Adipocyte (in vitro differentiated cells): ENCODE measurements around the gene FRS3.

ENCODE experiments used
- DNase-seq: peaks from one replicate; pipeline ENCODE4 v3.0.0-alpha.2; 2015; ENCODE audit warnings: low read depth
- H3K27me3 ChIP-seq: replicated peaks from 2 replicates; pipeline ENCODE4 v1.7.0; 2013; ENCODE audit warnings: mild to moderate bottlenecking, low read length, moderate library complexity; ENCODE audit not compliant: control insufficient read depth, insufficient read depth
- H3K36me3 ChIP-seq: 2 replicates; pipeline ENCODE4 v1.7.0; 2013; ENCODE audit warnings: low read length, mild to moderate bottlenecking, moderate library complexity; ENCODE audit not compliant: control insufficient read depth, insufficient read depth, severe bottlenecking
- H3K4me1 ChIP-seq: 2 replicates; pipeline ENCODE4 v1.7.0; 2013; ENCODE audit warnings: mild to moderate bottlenecking, low read length, moderate library complexity; ENCODE audit not compliant: control insufficient read depth, insufficient read depth
- H3K4me3 ChIP-seq: 2 replicates; pipeline ENCODE4 v1.7.0; 2013; ENCODE audit warnings: mild to moderate bottlenecking, low read length, moderate library complexity
- H3K9ac ChIP-seq: 2 replicates; pipeline ENCODE4 v1.7.0; 2013; ENCODE audit warnings: mild to moderate bottlenecking, low read length, moderate library complexity
- H3K9me3 ChIP-seq: 2 replicates; pipeline ENCODE4 v1.7.0; 2013; ENCODE audit warnings: mild to moderate bottlenecking, low read length, moderate library complexity; ENCODE audit not compliant: control insufficient read depth

Gene FRS3

DNA sequence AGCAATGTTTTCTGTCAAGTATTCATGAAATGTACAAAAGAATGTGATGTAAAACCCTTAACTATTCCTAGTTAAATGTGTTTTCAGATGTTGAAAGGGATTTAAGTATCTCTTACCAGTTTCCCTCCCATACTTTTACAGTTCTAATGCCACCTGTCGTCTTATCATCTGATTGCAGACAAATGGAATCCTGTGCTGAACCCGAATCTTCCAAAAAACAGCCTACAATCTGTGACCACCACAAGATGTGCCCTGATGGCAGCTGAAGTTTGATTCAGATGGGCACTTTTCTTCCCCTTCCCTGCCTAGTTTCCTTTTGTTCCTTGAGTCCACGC lies 9.7 kb upstream of the FRS3 start:
- Histone ChIP-seq H3K36me3 (peaks cover 38% of the 10 kb centered on the region), H3K27me3 (no peaks in the 10 kb centered on the region), H3K4me3 (peak overlapping the region; percentile 99), H3K4me1 (peaks cover 19% of the 10 kb centered on the region), H3K9ac (peak overlapping the region; percentile 5), H3K9me3 (no peaks in the 10 kb centered on the region)
- DNase-seq: no peak

DNA sequence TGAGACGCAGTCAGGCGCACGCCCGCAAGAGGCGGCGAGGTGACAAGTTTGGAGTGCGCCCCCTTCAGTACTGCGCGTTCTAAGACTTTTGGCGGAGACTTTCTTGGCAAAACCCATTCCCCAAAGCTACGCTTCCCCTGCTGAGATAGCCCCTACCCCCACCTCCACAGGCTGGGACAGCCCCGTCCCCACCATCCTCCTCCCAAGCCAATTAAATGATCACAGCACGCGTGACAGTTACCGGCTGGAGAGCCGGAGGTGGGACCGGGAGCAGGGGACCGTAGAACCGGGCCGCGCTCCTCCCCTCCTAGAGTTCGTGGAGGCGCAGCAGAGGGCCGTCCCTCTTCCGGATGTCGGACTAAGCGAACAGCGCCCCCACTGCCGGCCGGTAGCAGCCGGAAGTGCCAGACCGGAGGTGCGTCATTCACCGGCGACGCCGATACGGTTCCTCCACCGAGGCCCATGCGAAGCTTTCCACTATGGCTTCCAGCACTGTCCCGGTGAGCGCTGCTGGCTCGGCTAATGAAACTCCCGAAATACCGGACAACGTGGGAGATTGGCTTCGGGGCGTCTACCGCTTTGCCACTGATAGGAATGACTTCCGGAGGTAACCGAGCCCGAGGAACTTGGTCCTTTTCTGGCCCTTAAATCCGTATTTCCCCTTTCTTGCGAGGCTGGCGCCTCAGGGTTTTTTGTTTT lies 7.7 kb upstream of the FRS3 start, which contains the start of gene TOMM6:
Gene TOMM6, plus strand, starts transcription at position 476 of the 699 bp plus-strand sequence. Its CDS starts 4 bp downstream, at position 480.
- peak within 1 kb of the TSS; percentile 99 for H3K4me3 ChIP-seq
- peak; percentile 98 for DNase-seq
- peaks cover 35% of the 10 kb centered on the region for H3K36me3 ChIP-seq

DNA sequence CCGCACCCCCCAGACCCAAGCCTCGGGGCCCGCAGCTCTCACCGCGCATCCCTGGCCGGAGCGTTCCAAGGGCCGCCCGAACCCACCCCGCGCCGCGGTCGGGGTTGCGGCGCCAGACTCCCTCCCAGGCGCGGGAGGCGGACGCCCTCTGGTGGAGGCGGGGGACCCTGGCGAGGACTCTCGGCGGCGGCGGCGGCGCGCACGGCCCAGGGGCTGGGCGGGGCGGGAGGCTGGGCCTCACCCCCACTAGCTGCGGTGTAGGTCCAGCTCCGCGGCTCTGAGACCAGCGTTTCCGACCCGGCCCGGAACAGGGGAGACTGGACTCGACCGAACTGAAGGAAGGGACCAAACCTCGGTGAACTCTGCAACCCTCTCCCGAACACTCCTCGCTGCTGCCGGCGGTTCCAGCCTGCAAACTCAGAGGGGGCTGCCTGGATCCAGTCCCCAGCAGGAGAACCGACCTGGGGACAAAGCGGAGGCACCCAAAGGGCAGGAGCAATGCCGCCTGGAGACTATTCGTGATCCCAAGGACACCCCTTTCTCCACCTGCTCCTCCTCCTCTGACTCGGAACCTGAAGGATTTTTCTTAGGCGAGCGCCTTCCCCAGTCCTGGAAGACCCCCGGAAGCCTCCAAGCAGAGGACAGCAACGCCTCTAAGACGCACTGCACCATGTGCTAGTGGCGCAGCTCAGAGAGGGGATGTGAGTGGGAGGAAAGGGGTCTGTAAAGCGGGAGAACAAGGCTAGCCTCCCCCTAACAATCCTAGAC lies 6.9 kb upstream of the FRS3 start:
- H3K4me1 ChIP-seq: peaks cover 19% of the 10 kb centered on the region
- H3K36me3 ChIP-seq: peaks cover 28% of the 10 kb centered on the region
- DNase-seq: peak; percentile 96
- peak overlapping the region; percentile 99 for H3K4me3 ChIP-seq
- H3K9me3 ChIP-seq: no peaks in the 10 kb centered on the region
- H3K9ac ChIP-seq: peak overlapping the region; percentile 100
- no peaks in the 10 kb centered on the region for H3K27me3 ChIP-seq

More for the DNA sequence above, 7.7 kb upstream of the FRS3 start, which contains the start of gene TOMM6:
- Histone ChIP-seq H3K9me3 (no peaks in the 10 kb centered on the region), H3K9ac (peak within 1 kb of the TSS; percentile 100), H3K4me1 (peaks cover 19% of the 10 kb centered on the region), H3K27me3 (no peaks in the 10 kb centered on the region)

DNA sequence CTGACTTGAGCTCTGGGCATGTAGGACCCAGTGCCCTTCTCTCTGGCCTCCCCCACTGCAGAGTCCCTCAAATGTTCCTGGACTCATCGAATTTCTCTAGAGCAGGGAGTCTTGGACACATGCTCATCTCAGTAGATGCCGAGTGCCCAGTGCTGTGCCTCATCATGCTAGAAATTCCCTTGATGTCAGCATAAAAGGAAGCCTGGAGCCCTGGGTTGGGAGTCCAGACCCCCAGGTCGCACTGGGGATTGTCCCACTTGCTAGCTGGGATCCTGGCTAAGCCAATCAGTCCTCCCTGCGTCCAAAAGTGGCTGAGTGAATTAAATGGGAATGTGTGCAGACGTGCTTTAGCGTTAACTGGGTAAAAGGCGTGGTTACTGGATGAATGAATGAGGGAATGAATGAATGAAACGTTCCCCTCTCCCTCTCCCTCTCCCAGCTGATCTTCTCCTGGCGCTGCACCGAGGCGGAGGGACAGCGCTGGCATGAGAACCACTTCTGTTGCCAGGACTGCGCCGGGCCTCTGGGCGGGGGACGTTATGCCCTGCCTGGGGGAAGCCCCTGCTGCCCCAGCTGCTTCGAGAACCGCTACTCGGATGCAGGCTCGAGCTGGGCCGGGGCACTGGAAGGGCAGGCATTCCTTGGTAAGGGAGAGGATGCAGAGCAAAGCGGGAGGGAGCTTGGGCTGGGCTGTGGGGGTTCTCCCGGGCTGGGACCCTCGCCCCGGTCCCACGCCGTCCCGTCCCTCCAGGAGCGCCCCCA lies 6.2 kb upstream of the FRS3 start:
- Histone ChIP-seq H3K36me3 (peaks cover 20% of the 10 kb centered on the region), H3K9me3 (no peaks in the 10 kb centered on the region), H3K4me3 (peak overlapping the region; percentile 99), H3K4me1 (peaks cover 27% of the 10 kb centered on the region), H3K27me3 (no peaks in the 10 kb centered on the region), H3K9ac (peak overlapping the region; percentile 100)
- DNase-seq: peak; percentile 61

DNA sequence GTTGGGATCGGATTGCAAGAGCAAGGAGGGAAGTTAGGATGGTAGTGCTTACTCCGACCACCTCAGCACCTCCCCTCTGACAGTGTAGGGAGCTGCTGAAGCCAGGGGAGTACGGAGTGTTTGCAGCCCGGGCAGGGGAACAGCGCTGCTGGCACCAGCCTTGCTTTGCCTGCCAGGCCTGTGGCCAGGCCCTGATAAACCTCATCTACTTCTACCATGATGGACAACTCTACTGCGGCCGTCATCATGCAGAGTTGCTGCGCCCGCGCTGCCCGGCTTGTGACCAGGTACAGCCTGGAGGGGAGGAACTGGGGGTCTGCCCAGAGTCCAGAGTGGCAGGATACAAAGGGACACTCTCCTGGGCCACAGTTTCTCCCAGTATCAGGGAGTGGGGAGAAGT lies 5.6 kb upstream of the FRS3 start:
- no peak overlapping the region for H3K9ac ChIP-seq
- H3K27me3 ChIP-seq: no peaks in the 10 kb centered on the region
- H3K36me3 ChIP-seq: peaks cover 14% of the 10 kb centered on the region
- H3K4me1 ChIP-seq: peaks cover 29% of the 10 kb centered on the region
- H3K4me3 ChIP-seq: no peak overlapping the region
- no peak for DNase-seq
- H3K9me3 ChIP-seq: no peaks in the 10 kb centered on the region

DNA sequence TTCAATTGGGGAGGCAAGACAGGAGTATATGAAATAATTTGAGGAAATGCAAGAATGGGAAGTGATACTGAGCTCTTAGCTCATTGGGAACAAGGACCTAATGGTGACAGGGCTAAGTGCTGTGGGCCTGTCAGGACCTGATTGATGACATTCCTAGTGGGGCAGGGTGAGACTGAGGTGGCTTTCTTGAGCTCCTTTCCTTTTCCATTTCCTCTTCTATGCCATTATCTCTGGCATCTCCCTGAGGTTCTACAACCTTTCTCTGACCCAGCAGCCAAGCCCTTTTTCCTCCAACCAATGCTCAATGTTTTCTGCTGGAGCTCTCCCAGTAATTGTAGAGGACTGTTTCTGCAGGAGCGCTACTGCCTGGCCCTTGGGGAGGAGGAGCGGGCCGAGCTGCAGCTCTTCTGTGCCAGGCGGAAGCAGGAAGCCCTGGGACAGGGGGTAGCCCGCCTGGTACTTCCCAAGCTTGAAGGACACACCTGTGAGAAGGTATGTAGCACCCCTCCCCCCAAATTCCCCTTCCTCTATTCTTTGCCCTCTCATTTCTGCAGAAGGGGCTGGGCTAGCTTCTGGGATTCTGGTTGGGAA lies 5.0 kb upstream of the FRS3 start:
- no peak for DNase-seq
- H3K36me3 ChIP-seq: peaks cover 8% of the 10 kb centered on the region
- H3K27me3 ChIP-seq: no peaks in the 10 kb centered on the region
- no peaks in the 10 kb centered on the region for H3K9me3 ChIP-seq
- no peak overlapping the region for H3K4me3 ChIP-seq
- H3K4me1 ChIP-seq: peaks cover 27% of the 10 kb centered on the region
- no peak overlapping the region for H3K9ac ChIP-seq

DNA sequence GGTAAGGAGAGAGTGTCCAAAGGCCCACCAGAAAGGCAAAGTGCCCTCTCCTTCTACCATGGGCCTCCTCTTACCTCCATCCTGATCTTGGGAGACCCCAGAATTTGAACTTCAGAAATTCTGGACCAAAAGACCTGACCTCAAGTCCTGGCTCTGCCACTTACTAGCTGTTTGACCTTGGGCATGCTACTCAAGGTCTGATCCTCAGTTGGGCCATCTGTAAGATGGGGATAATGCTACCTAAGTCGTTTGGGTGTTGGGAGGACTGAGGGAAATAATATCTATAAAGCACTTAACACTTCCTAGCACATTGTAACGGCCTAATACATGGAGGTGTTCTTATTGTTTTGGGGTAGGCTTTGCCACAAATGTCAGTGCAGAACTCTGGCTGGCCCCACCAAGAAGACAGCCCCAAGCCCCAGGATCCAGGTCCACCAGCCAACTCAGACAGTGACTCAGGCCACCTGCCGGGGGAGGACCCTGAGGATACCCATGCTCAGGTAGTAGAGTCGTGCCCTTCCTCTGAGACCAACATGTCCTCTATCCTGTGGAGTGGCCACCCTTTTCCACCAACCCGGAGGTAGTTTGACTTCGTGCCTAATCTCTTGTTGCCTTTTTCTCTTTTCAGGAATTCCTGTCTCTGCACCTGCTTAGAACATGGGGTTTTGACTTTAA lies 3.5 kb upstream of the FRS3 start:
- Histone ChIP-seq H3K4me1 (peaks cover 24% of the 10 kb centered on the region), H3K9me3 (no peaks in the 10 kb centered on the region), H3K27me3 (no peaks in the 10 kb centered on the region), H3K9ac (no peak overlapping the region), H3K36me3 (no peaks in the 10 kb centered on the region), H3K4me3 (no peak overlapping the region)
- no peak for DNase-seq

DNA sequence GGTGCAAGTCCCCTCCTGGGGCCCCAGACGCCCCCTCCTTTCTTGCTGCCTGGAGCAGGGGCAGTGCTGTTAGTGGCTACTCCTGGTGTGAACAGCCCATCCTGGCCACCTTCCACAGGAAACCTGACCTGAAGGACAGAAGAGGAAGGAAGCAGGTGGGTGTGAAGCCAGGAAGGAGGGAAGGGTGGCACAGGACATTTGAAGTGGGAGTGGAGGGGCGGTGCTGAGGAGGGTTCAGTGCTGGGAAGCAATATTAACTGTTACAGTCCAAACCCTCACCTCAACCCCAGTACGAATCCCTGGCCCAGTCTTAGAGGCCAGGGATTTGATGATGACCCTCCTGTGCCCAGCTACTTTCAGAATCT lies 1.6 kb upstream of the FRS3 start:
- Histone ChIP-seq H3K9me3 (no peaks in the 10 kb centered on the region), H3K36me3 (no peaks in the 10 kb centered on the region), H3K9ac (peak overlapping the region; percentile 73), H3K4me3 (peak overlapping the region; percentile 76), H3K27me3 (no peaks in the 10 kb centered on the region), H3K4me1 (peaks cover 24% of the 10 kb centered on the region)
- no peak for DNase-seq

DNA sequence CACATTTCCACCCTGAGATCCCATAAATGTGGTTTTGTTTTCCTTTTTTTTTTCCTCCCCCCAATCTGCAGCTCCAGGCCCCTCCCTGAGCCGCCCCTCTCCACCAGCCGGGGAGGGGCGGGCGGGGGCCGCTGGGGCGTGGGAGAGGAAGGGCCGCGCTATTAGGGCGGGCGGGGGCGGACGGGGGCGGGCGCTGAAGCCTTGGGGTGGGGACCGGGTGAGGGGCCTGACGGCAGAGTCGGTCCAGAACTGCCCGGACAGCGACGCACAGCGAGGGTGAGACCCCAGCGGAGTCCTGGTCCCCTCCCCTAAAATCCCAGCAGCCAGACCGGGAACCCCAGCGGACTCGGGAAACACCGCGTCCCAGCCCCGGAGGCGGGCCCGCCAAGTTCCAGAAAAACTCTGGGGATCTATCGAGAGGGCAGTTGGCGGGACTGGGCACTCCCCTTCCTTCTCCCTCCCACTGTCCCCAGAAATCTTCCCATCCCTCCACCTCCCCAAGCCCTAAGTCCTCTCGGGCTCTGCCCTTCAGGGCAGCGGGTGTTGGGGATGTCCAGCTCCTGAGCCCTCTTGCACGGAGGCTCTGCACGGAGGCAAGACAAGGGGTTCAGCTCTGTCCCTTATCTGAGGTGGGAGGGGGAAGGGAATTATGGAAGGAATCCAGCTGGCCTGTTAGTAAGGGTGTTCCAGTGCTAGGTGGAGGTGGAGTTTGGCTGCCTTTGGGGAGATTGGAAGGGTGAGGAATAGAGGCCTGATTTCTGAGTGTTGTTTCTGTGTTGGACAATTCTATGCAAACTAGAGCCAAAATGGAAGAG lies 1.1 kb upstream of the FRS3 start, which contains the start of gene PRICKLE4:
Gene PRICKLE4, plus strand, starts transcription at position 232 of the 815 bp plus-strand sequence. CDS start 2,692 bp downstream, outside the sequence.
- no peaks in the 10 kb centered on the region for H3K27me3 ChIP-seq
- no peaks in the 10 kb centered on the region for H3K36me3 ChIP-seq
- H3K9ac ChIP-seq: peak within 1 kb of the TSS; percentile 89
- H3K4me3 ChIP-seq: peak within 1 kb of the TSS; percentile 91
- DNase-seq: peak; percentile 46
- peaks cover 20% of the 10 kb centered on the region for H3K4me1 ChIP-seq
- H3K9me3 ChIP-seq: no peaks in the 10 kb centered on the region

DNA sequence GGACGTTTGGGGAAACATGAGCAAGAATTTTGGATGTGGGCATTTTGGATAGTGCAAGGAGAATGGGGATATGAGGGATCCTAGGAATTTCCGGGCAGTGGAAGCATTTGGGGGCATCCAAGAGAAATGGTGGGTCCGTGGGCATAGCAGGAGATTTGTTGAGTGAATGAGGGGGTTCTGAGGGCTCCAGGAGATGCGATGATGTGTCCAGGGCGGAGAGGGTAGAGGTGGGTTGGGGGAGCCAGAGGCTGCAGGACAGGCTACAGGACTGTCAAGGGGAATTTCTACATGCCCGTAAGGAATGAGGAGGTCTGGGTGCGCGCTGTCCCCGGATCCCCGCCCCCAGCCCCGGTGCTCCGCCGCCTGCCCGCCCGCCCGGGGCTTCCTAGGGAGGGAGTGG lies 364 bp downstream of the FRS3 start:
- DNase-seq: peak; percentile 12

More for the DNA sequence above, 364 bp downstream of the FRS3 start:
- Histone ChIP-seq H3K27me3 (no peaks in the 10 kb centered on the region), H3K9ac (peak overlapping the region; percentile 89), H3K9me3 (no peaks in the 10 kb centered on the region), H3K4me3 (peak overlapping the region; percentile 91), H3K36me3 (peaks cover 12% of the 10 kb centered on the region), H3K4me1 (peaks cover 18% of the 10 kb centered on the region)
